NCI-H146 treated with DMSO at 0.1 percent for 48 hours (cell line): ENCODE results near the gene C11orf71.

Source experiments
- DNase-seq: peaks from one replicate; lab custom pipeline; 2025; ENCODE audit not compliant: unreplicated experiment; lab: John Stamatoyannopoulos, UW

Gene C11orf71

GRCh38 chr11:114359342-114359741, 41.0 kb downstream of the C11orf71 start:
- DNase-seq: no peak

- no peak for DNase-seq
Observed at GRCh38 chr11:114358716-114359115, 41.6 kb downstream of the C11orf71 start.

- no peak for DNase-seq
Observed at GRCh38 chr11:114354076-114354475, 46.2 kb downstream of the C11orf71 start.

GRCh38 chr11:114353443-114353842, 46.9 kb downstream of the C11orf71 start:
- no peak for DNase-seq

GRCh38 chr11:114350022-114350421, 50.3 kb downstream of the C11orf71 start:
- DNase-seq: no peak
